22Rv1 (cell line): Measurements from ENCODE around the gene EXOSC5.
"Not testable (repeated sequence)": the region's sequence is repeated elsewhere in the genome, so short reads cannot be mapped to it uniquely, and the experiment has no call there.

Source experiments
- H3K27ac ChIP-seq: fragments of 450-650 bp; 2 replicates; pipeline ENCODE4 v1.5.1; 2017
- CTCF ChIP-seq: fragments of 450-650 bp; IDR thresholded peaks from 2 replicates; pipeline ENCODE4 v1.5.1; 2017; ENCODE audit warnings: mild to moderate bottlenecking
- ZFX ChIP-seq: fragments of 450-650 bp; IDR thresholded peaks from 2 replicates; pipeline ENCODE4 v1.6.1; 2017; ENCODE audit warnings: antibody characterized with exemption, borderline replicate concordance

EXOSC5 gene

GRCh38 chr19:41351339-41352245, 45.6 kb downstream of the EXOSC5 start:
- H3K27ac ChIP-seq, result no peak overlapping the region
- no peak for TF ChIP-seq ZFX
- TF ChIP-seq CTCF, result no peak

GRCh38 chr19:41350735-41351338, 46.3 kb downstream of the EXOSC5 start:
- no peak overlapping the region for H3K27ac ChIP-seq
- TF ChIP-seq CTCF, result no peak
- TF ChIP-seq ZFX, result no peak

GRCh38 chr19:41346916-41347315, 50.2 kb downstream of the EXOSC5 start:
- not testable (repeated sequence) for H3K27ac ChIP-seq

GRCh38 chr19:41344162-41344561, 53.0 kb downstream of the EXOSC5 start:
- no peak overlapping the region for H3K27ac ChIP-seq
- TF ChIP-seq CTCF (no peak), ZFX (no peak)

GRCh38 chr19:41341669-41342490, 55.3 kb downstream of the EXOSC5 start:
- no peak overlapping the region for H3K27ac ChIP-seq
- TF ChIP-seq ZFX (no peak), CTCF (peak; percentile 47)

- no peak overlapping the region for H3K27ac ChIP-seq
- TF ChIP-seq ZFX (no peak), CTCF (no peak)
These were observed 57.2 kb downstream of the EXOSC5 start for GRCh38 chr19:41339936-41340335.
